ENCODE measurements around the gene SLC25A21.

GRCh38 chr14:36817071-36817930 is 355.1 kb downstream of the SLC25A21 start:
- TF ChIP-seq CTCF (IDR thresholded peaks at IDR 0.05) (no peak), EP300 (IDR thresholded peaks at IDR 0.05; ENCODE audit: low read depth) (no peak), POLR2A (IDR thresholded peaks at IDR 0.05) (no peak), POLR2AphosphoS5 (IDR thresholded peaks at IDR 0.05) (no peak)
